DOHH2 (cell line): ENCODE measurements around the gene MKLN1.
"Not testable (repeated sequence)": the region's sequence is repeated elsewhere in the genome, so short reads cannot be mapped to it uniquely, and the experiment has no call there.

ENCODE experiments used
- H3F3A ChIP-seq: fragments of 200-600 bp; sonication (generic), shearing (Covaris generic); 2 replicates; pipeline ENCODE4 v1.6.0; 2016; ENCODE audit warnings: antibody characterized with exemption, mild to moderate bottlenecking; ENCODE audit not compliant: control insufficient read depth, insufficient read depth
- H3K27ac ChIP-seq: fragments of 200-600 bp; sonication (generic); 2 replicates; pipeline ENCODE4 v1.5.1; 2014; ENCODE audit warnings: low read depth, mild to moderate bottlenecking, low read length, moderate library complexity
- H3K27me3 ChIP-seq: fragments of 200-600 bp; sonication (generic); 2 replicates; pipeline ENCODE4 v1.6.1; 2014; ENCODE audit warnings: mild to moderate bottlenecking, low read length, mixed read lengths; ENCODE audit not compliant: control insufficient read depth
- H3K36me3 ChIP-seq: fragments of 200-600 bp; sonication (generic); 2 replicates; pipeline ENCODE4 v1.6.1; 2014; ENCODE audit warnings: mild to moderate bottlenecking, low read length, moderate library complexity, mixed read lengths; ENCODE audit not compliant: control insufficient read depth
- H3K4me1 ChIP-seq: fragments of 200-600 bp; sonication (generic); 2 replicates; pipeline ENCODE4 v1.6.1; 2014; ENCODE audit warnings: mild to moderate bottlenecking, low read length, mixed read lengths; ENCODE audit not compliant: control insufficient read depth
- H3K4me2 ChIP-seq: fragments of 200-600 bp; sonication (generic); 2 replicates; pipeline ENCODE4 v1.6.0; 2014; ENCODE audit warnings: mild to moderate bottlenecking, low read length, moderate library complexity
- H3K4me3 ChIP-seq: fragments of 200-600 bp; sonication (generic); 2 replicates; pipeline ENCODE4 v1.5.1; 2014; ENCODE audit warnings: mild to moderate bottlenecking, low read length, mixed read lengths
- H3K79me2 ChIP-seq: fragments of 200-600 bp; sonication (generic); 2 replicates; pipeline ENCODE4 v1.6.1; 2014; ENCODE audit warnings: mild to moderate bottlenecking, low read length, mixed read lengths; ENCODE audit not compliant: control insufficient read depth
- H3K9me2 ChIP-seq: fragments of 200-600 bp; sonication (generic); replicated peaks from 2 replicates; pipeline ENCODE4 v1.6.1; 2014; ENCODE audit warnings: mild to moderate bottlenecking, low read length, mixed read lengths; ENCODE audit not compliant: control insufficient read depth
- H3K9me3 ChIP-seq: fragments of 200-600 bp; sonication (generic); 2 replicates; pipeline ENCODE4 v1.6.1; 2014; ENCODE audit warnings: antibody characterized with exemption, low read length, mixed read lengths; ENCODE audit not compliant: control insufficient read depth, insufficient read depth
- H4K20me1 ChIP-seq: fragments of 200-600 bp; sonication (generic); 2 replicates; pipeline ENCODE4 v1.6.0; 2014; ENCODE audit warnings: low read depth, mild to moderate bottlenecking, antibody characterized with exemption, low read length, moderate library complexity; ENCODE audit not compliant: control insufficient read depth, insufficient read depth
- CTCF ChIP-seq: fragments of 200-600 bp; sonication (generic); IDR thresholded peaks from one replicate; pipeline ENCODE4 v1.5.1; 2014; ENCODE audit warnings: antibody characterized with exemption, mild to moderate bottlenecking, low read depth, low read length; ENCODE audit not compliant: poor library complexity, severe bottlenecking
- EZH2phosphoT487 ChIP-seq: fragments of 200-600 bp; sonication (generic); IDR thresholded peaks from 2 replicates; pipeline ENCODE4 v1.6.1; 2017; ENCODE audit warnings: borderline replicate concordance, mild to moderate bottlenecking, antibody characterized with exemption, low read length, moderate library complexity, mixed read lengths

Gene MKLN1

GRCh38 chr7:131459256-131459655, 131.6 kb downstream of the MKLN1 start:
- no peaks in the 10 kb centered on the region for H3K79me2 ChIP-seq
- H3F3A ChIP-seq, result peaks cover 11% of the 10 kb centered on the region
- H3K4me2 ChIP-seq, result no peak overlapping the region
- H3K4me1 ChIP-seq, result peaks cover 17% of the 10 kb centered on the region
- no peaks in the 10 kb centered on the region for H3K9me2 ChIP-seq
- H3K27me3 ChIP-seq, result no peaks in the 10 kb centered on the region
- H4K20me1 ChIP-seq, result no peaks in the 10 kb centered on the region
- H3K4me3 ChIP-seq, result no peak overlapping the region
- no peak overlapping the region for H3K27ac ChIP-seq
- H3K36me3 ChIP-seq, result peaks cover 39% of the 10 kb centered on the region
- H3K9me3 ChIP-seq, result no peaks in the 10 kb centered on the region
- no peak for TF ChIP-seq EZH2phosphoT487
- TF ChIP-seq CTCF, result no peak

GRCh38 chr7:131462059-131462458, 134.4 kb downstream of the MKLN1 start:
- H3K4me2 ChIP-seq, result no peak overlapping the region
- H3K27ac ChIP-seq, result no peak overlapping the region
- no peaks in the 10 kb centered on the region for H3K9me2 ChIP-seq
- H4K20me1 ChIP-seq, result no peaks in the 10 kb centered on the region
- no peaks in the 10 kb centered on the region for H3K79me2 ChIP-seq
- no peaks in the 10 kb centered on the region for H3K4me1 ChIP-seq
- no peak overlapping the region for H3K4me3 ChIP-seq
- no peak for TF ChIP-seq CTCF
- no peak for TF ChIP-seq EZH2phosphoT487
- peaks cover 2% of the 10 kb centered on the region for H3F3A ChIP-seq
- peaks cover 48% of the 10 kb centered on the region for H3K36me3 ChIP-seq
- H3K27me3 ChIP-seq, result no peaks in the 10 kb centered on the region
- no peaks in the 10 kb centered on the region for H3K9me3 ChIP-seq

GRCh38 chr7:131462715-131463114, 135.0 kb downstream of the MKLN1 start:
- not testable (repeated sequence) for H3K27ac ChIP-seq, H4K20me1 ChIP-seq, H3K9me3 ChIP-seq, H3K4me3 ChIP-seq, H3K4me1 ChIP-seq, H3K27me3 ChIP-seq, H3K79me2 ChIP-seq, H3F3A ChIP-seq, H3K9me2 ChIP-seq, H3K4me2 ChIP-seq
- H3K36me3 ChIP-seq, result peaks cover 55% of the 10 kb centered on the region

- Histone ChIP-seq H3K27ac (no peak overlapping the region), H3K9me3 (no peaks in the 10 kb centered on the region), H3K36me3 (peaks cover 83% of the 10 kb centered on the region), H3K27me3 (no peaks in the 10 kb centered on the region), H4K20me1 (no peaks in the 10 kb centered on the region), H3K9me2 (no peaks in the 10 kb centered on the region), H3F3A (peaks cover 2% of the 10 kb centered on the region; the same call in 1 of the 2 replicates), H3K4me1 (no peaks in the 10 kb centered on the region), H3K4me2 (no peak overlapping the region), H3K4me3 (no peak overlapping the region), H3K79me2 (no peaks in the 10 kb centered on the region)
- no peak for TF ChIP-seq CTCF
- TF ChIP-seq EZH2phosphoT487, result no peak
Observed at GRCh38 chr7:131466735-131467365, 139.2 kb downstream of the MKLN1 start.
